HFFc6 (cell line): ENCODE data around the gene ATG16L1. TPM values are rescaled to one million over a fixed set of nuclear protein-coding genes. Genes with fewer than 3 reads are reported as not detected.

Source experiments
- DNase-seq: peaks from one replicate; pipeline ENCODE4 v3.0.0-alpha.2; 2018
- H3K27ac Mint-ChIP-seq: 2 replicates; pipeline ENCODE4 v1.8.0; 2020; ENCODE audit warnings: mild to moderate bottlenecking, mixed read lengths
- H3K27me3 Mint-ChIP-seq: 2 replicates; pipeline ENCODE4 v1.8.0; 2021; ENCODE audit warnings: mild to moderate bottlenecking, moderate library complexity, mixed read lengths; ENCODE audit not compliant: insufficient read depth
- H3K36me3 Mint-ChIP-seq: 2 replicates; pipeline ENCODE4 v1.8.0; 2021; ENCODE audit warnings: low read depth, mixed read lengths
- H3K4me1 Mint-ChIP-seq: 2 replicates; pipeline ENCODE4 v1.8.0; 2020; ENCODE audit warnings: low read depth, mixed read lengths
- H3K4me3 Mint-ChIP-seq: 2 replicates; pipeline ENCODE4 v1.8.0; 2020; ENCODE audit warnings: mild to moderate bottlenecking, moderate library complexity, mixed read lengths
- H3K9me3 Mint-ChIP-seq: 2 replicates; pipeline ENCODE4 v1.8.0; 2020; ENCODE audit warnings: mild to moderate bottlenecking, mixed read lengths
- CTCF ChIP-seq: fragments of 200-600 bp; sonication (generic); IDR thresholded peaks from 2 replicates; pipeline ENCODE4 v1.5.0; 2021; ENCODE audit warnings: antibody characterized with exemption, mild to moderate bottlenecking
- total RNA-seq, 6 experiments: library from RNA; stranded (reverse); fragmentation: NEBNext Ultra II Directional; extraction: Animal tissue kit (Norgen Biotek cat#: 25700); gene quantifications; 2 replicates in 1 of 6; 3 replicates in 5 of 6; pipeline ENCODE4 v1.2.3, GENCODE V29; 2021

The ATG16L1 gene
- total RNA-seq, 6 experiments from 2014 or later: 19.7 to 22.8 (median 21.6) TPM

GRCh38 chr2:233301811-233302210 lies 50.3 kb downstream of the ATG16L1 start:
- Mint-ChIP-seq H3K27me3 (peaks cover 3% of the 10 kb centered on the region; the same call in 1 of the 2 replicates), H3K27ac (no peak overlapping the region), H3K36me3 (no peaks in the 10 kb centered on the region), H3K4me1 (no peaks in the 10 kb centered on the region), H3K9me3 (no peaks in the 10 kb centered on the region), H3K4me3 (no peak overlapping the region)
- no peak for DNase-seq
- TF ChIP-seq CTCF: no peak

- H3K27me3 Mint-ChIP-seq: peaks cover 3% of the 10 kb centered on the region; the same call in 1 of the 2 replicates
- H3K4me3 Mint-ChIP-seq: no peak overlapping the region
- no peak for TF ChIP-seq CTCF
- no peaks in the 10 kb centered on the region for H3K36me3 Mint-ChIP-seq
- H3K9me3 Mint-ChIP-seq: no peaks in the 10 kb centered on the region
- no peak overlapping the region for H3K27ac Mint-ChIP-seq
- H3K4me1 Mint-ChIP-seq: no peaks in the 10 kb centered on the region
- DNase-seq: no peak
Measured at GRCh38 chr2:233303252-233303651, 51.8 kb downstream of the ATG16L1 start.

GRCh38 chr2:233307565-233307964 lies 56.1 kb downstream of the ATG16L1 start, which contains the start of gene SAG:
Gene SAG, plus strand, starts transcription at chr2:233307816. Its CDS starts 1,374 bp downstream, at chr2:233309190.
- peaks cover 12% of the 10 kb centered on the region for H3K27me3 Mint-ChIP-seq
- H3K9me3 Mint-ChIP-seq: no peaks in the 10 kb centered on the region; the same call in 1 of the 2 replicates
- H3K36me3 Mint-ChIP-seq: no peaks in the 10 kb centered on the region
- TF ChIP-seq CTCF: no peak
- H3K4me1 Mint-ChIP-seq: no peaks in the 10 kb centered on the region
- no peak within 1 kb of the TSS for H3K4me3 Mint-ChIP-seq
- no peak for DNase-seq
- H3K27ac Mint-ChIP-seq: no peak within 1 kb of the TSS

GRCh38 chr2:233311241-233311926 lies 59.9 kb downstream of the ATG16L1 start:
- Mint-ChIP-seq H3K36me3 (no peaks in the 10 kb centered on the region), H3K27ac (no peak overlapping the region), H3K4me3 (no peak overlapping the region), H3K4me1 (no peaks in the 10 kb centered on the region), H3K27me3 (peaks cover 23% of the 10 kb centered on the region), H3K9me3 (no peaks in the 10 kb centered on the region; the same call in 1 of the 2 replicates)
- no peak for TF ChIP-seq CTCF
- no peak for DNase-seq

GRCh38 chr2:233312874-233313273 lies 61.4 kb downstream of the ATG16L1 start:
- Mint-ChIP-seq H3K36me3 (no peaks in the 10 kb centered on the region), H3K4me1 (no peaks in the 10 kb centered on the region), H3K4me3 (no peak overlapping the region), H3K27me3 (peaks cover 26% of the 10 kb centered on the region), H3K27ac (no peak overlapping the region), H3K9me3 (no peaks in the 10 kb centered on the region; the same call in 1 of the 2 replicates)
- no peak for TF ChIP-seq CTCF
- DNase-seq: no peak
